Lower lobe of right lung (tissue), 2 donors: ENCODE measurements around the gene N4BP2. TPM values are rescaled to one million over a fixed set of nuclear protein-coding genes. Genes with fewer than 3 reads are reported as not detected.

ENCODE experiments used
- ATAC-seq, 2 donors: fragments of 200-7000 bp; cut with Tn5 transposase; one replicate each; pipeline ENCODE4 v1.9.1; 2020 to 2022; ENCODE audit warnings: mild to moderate bottlenecking in 2 of 2, moderate library complexity in 2 of 2
- DNase-seq: peaks from one replicate; pipeline ENCODE4 v3.0.0-alpha.2; 2020
- H3K27ac ChIP-seq: fragments of 200-600 bp; one replicate; pipeline ENCODE4 v1.8.0; 2022
- H3K27me3 ChIP-seq: fragments of 200-600 bp; one replicate; pipeline ENCODE4 v1.8.0; 2022; ENCODE audit warnings: low read depth
- H3K36me3 ChIP-seq: fragments of 200-600 bp; one replicate; pipeline ENCODE4 v1.8.0; 2022; ENCODE audit warnings: mild to moderate bottlenecking
- H3K4me1 ChIP-seq: fragments of 200-600 bp; one replicate; pipeline ENCODE4 v1.8.0; 2022
- H3K4me3 ChIP-seq: fragments of 200-600 bp; one replicate; pipeline ENCODE4 v1.8.0; 2022; ENCODE audit warnings: mild to moderate bottlenecking
- H3K9me3 ChIP-seq: fragments of 200-600 bp; one replicate; pipeline ENCODE4 v1.8.0; 2022
- intact Hi-C: fragments of 100-400 bp; cut with DNase I; formaldehyde crosslinking; loops from one replicate; pipeline ENCODE4 v1.11.0; 2022
- total RNA-seq: library from RNA; stranded (reverse); fragmentation: NEBNext Ultra II Directional; extraction: Animal tissue kit (Norgen Biotek cat#: 25700); gene quantifications from one replicate; pipeline ENCODE4 v1.2.1, GENCODE V29; 2021
- TF ChIP-seq, protein P1 (sequence below): fragments of 200-600 bp; IDR thresholded peaks from one replicate; pipeline ENCODE4 v1.8.0; 2022; ENCODE audit warnings: antibody characterized with exemption, mild to moderate bottlenecking
- donor health status: DM: no; HTN: yes; CAD: no; lungs with severe emphysema.

The N4BP2 gene
- total RNA-seq, 1 donor from 2014 or later: 10.0 TPM

DNA sequence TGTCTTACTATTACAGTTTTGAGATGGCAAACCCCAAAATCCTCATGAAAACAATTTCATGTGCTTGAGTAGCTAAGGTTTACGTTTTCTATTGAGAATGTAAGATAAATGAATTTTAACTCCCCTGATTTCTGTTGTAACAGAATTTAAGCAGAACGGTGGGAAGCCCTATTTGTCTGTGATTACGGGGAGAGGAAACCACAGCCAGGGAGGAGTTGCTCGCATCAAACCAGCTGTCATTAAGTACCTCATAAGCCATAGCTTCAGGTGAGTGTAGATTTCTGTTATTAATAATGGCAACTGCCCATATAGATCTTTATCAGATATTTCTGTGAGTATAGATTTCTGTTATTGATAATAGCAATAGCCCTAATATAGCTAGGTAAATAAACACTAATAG is 96.0 kb downstream of the N4BP2 start:
- H3K27ac ChIP-seq: no peak overlapping the region

DNA sequence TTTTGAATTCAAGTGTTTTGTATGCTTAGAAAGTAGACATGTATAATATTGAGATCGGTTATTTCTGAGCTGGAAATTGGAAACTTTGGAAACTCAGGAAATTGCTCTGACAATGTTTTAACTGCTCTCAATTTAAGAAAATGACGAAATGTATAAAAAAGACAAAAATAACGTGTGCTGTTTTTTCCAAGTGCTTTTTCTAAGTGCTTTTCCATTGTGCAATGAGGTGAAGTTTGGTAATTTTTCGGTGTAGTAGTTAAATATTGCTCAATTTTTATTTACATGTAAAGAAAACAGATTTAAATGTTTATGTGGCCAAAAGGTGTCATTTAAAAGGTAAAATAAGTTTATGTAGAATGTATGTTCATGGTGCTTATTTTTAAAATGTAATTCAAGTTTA is 100.8 kb downstream of the N4BP2 start:
- no peak for DNase-seq
- no peak overlapping the region for H3K27ac ChIP-seq
- H3K4me3 ChIP-seq: no peak overlapping the region
- intact Hi-C loops: loop anchor here (10.0 kb wide), 1 partner anchor 147 kb away; no protein-coding TSS in a partner anchor
- no peaks in the 10 kb centered on the region for H3K9me3 ChIP-seq
- H3K27me3 ChIP-seq: no peaks in the 10 kb centered on the region
- H3K4me1 ChIP-seq: no peaks in the 10 kb centered on the region
- TF ChIP-seq, protein P1, sequence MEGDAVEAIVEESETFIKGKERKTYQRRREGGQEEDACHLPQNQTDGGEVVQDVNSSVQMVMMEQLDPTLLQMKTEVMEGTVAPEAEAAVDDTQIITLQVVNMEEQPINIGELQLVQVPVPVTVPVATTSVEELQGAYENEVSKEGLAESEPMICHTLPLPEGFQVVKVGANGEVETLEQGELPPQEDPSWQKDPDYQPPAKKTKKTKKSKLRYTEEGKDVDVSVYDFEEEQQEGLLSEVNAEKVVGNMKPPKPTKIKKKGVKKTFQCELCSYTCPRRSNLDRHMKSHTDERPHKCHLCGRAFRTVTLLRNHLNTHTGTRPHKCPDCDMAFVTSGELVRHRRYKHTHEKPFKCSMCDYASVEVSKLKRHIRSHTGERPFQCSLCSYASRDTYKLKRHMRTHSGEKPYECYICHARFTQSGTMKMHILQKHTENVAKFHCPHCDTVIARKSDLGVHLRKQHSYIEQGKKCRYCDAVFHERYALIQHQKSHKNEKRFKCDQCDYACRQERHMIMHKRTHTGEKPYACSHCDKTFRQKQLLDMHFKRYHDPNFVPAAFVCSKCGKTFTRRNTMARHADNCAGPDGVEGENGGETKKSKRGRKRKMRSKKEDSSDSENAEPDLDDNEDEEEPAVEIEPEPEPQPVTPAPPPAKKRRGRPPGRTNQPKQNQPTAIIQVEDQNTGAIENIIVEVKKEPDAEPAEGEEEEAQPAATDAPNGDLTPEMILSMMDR: no peak
- ATAC-seq: no peak
- H3K36me3 ChIP-seq: peaks cover 5% of the 10 kb centered on the region

More for the DNA sequence above, 96.0 kb downstream of the N4BP2 start:
- no peaks in the 10 kb centered on the region for H3K27me3 ChIP-seq
- DNase-seq: no peak
- H3K4me3 ChIP-seq: no peak overlapping the region
- intact Hi-C loops: loop anchor here (10.0 kb wide), 1 partner anchor 152 kb away; no protein-coding TSS in a partner anchor
- H3K4me1 ChIP-seq: no peaks in the 10 kb centered on the region
- no peak for ATAC-seq
- H3K9me3 ChIP-seq: no peaks in the 10 kb centered on the region
- H3K36me3 ChIP-seq: peaks cover 5% of the 10 kb centered on the region
- TF ChIP-seq, protein P1: no peak

DNA sequence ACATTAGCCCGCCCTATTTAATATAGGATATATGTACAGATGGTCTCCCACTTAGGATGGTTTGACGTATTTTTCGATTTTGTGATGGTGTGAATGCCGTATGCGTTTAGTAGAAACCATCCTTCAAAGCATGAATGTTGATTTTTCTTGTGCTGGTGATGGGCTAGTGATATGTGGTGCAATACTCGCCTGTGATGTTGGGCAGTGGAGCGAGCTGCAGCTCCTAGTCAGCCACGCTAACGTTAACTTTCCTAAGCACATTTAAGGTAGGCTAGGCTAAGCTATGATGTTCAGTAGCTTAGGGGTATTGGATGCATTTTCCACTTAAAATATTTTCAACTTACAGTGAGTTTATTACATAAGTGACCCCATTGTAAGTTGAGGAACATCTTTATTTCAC is 103.6 kb downstream of the N4BP2 start:
- TF ChIP-seq, protein P1: no peak
- Histone ChIP-seq H3K4me3 (no peak overlapping the region), H3K36me3 (no peaks in the 10 kb centered on the region), H3K9me3 (no peaks in the 10 kb centered on the region), H3K27me3 (no peaks in the 10 kb centered on the region), H3K27ac (no peak overlapping the region), H3K4me1 (no peaks in the 10 kb centered on the region)
- ATAC-seq (no peak), DNase-seq (no peak)
- intact Hi-C loops: no loop called here

DNA sequence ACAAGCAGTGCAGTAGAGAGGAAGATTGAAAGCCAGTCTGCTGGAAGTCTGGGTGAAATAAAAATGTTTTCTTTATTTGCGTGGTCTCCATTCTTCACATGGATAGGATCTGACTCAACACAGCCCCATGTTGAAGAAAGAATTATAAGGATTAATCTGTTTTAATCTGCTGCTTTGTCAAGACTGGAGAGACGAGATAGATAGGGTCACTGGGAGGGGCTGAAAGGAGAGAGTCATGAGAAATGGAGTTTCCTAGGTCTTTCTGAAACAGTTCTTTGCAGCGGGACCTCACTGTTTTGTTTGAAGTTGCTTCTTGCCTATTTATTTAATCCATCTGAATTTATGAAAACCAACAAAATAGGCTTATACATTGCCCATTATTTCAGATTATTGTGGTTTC is 107.8 kb downstream of the N4BP2 start:
- Histone ChIP-seq H3K9me3 (peaks cover 7% of the 10 kb centered on the region), H3K36me3 (no peaks in the 10 kb centered on the region)
- intact Hi-C loops: no loop called here

DNA sequence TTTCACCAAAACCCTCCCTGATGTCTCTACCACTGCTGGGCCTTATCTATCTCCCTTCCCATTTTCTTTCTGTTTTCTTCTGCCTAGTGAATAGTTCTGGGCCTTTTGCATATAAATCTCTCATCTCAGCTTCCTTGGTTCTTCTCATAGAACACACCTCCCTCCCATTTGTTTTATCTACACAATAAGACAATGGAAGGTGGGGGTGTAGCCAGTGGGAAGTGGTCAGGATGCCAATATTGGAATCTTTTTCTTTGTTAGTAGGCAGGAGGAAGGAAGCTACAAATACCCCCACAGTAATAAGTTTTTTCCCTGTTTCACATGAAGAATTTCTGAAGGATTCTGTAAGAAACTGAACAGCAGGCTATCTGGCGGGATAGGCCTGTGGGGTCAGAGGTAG is 109.3 kb downstream of the N4BP2 start:
- Histone ChIP-seq H3K4me1 (no peaks in the 10 kb centered on the region), H3K27me3 (no peaks in the 10 kb centered on the region), H3K4me3 (no peak overlapping the region), H3K27ac (no peak overlapping the region), H3K9me3 (peaks cover 7% of the 10 kb centered on the region), H3K36me3 (no peaks in the 10 kb centered on the region)
- TF ChIP-seq, protein P1: no peak
- intact Hi-C loops: no loop called here
- DNase-seq (no peak), ATAC-seq (no peak)

More for the DNA sequence above, 107.8 kb downstream of the N4BP2 start:
- no peak overlapping the region for H3K27ac ChIP-seq
- TF ChIP-seq, protein P1: no peak
- H3K4me3 ChIP-seq: no peak overlapping the region
- DNase-seq (no peak), ATAC-seq (no peak)
- no peaks in the 10 kb centered on the region for H3K27me3 ChIP-seq
- no peaks in the 10 kb centered on the region for H3K4me1 ChIP-seq

DNA sequence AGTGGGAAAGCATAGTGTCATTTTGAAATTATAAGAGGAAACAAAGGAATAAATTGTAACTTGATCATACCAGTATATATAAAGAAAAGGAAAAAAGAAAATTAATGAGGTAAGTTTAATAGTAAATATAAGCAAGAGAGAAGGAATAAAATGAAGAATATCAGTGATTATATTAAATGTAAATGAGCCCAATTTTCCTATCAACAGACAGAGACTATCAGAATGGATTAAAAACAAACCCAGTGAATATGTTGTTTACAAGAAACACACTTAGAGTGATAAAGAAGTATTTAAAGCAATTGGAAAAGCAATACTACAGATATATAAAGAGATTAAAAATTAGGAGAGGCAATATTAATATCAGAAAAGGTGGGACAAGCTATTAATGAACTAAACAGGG is 111.4 kb downstream of the N4BP2 start:
- Histone ChIP-seq H3K4me3 (no peak overlapping the region), H3K27me3 (no peaks in the 10 kb centered on the region), H3K27ac (no peak overlapping the region), H3K9me3 (peaks cover 7% of the 10 kb centered on the region), H3K4me1 (no peaks in the 10 kb centered on the region), H3K36me3 (no peaks in the 10 kb centered on the region)
- intact Hi-C loops: no loop called here
- TF ChIP-seq, protein P1: no peak
- no peak for ATAC-seq
- DNase-seq: no peak
